Motor neuron (in vitro differentiated cells): ENCODE measurements around the gene PLPP1. TPM values are rescaled to one million over a fixed set of nuclear protein-coding genes. Genes with fewer than 3 reads are reported as not detected.

Experiments used
- total RNA-seq, 8 experiments: library from RNA; unstranded; fragments of 300-600 nt; gene quantifications; 2 replicates each; pipeline versions ENCODE4 v1.2.3 to v1.2.4, GENCODE V29; 2022

Gene PLPP1
- total RNA-seq, 8 experiments from 2014 or later: 9.3 to 57.8 (median 14.7) TPM

Other genes starting within 250 kb of the PLPP1 start
- gene DHX29, start 227.3 kb downstream of the PLPP1 start, total RNA-seq: 10 to 100 TPM; 20.9 to 32.4 (median 24.6) TPM
- 10 to 100 TPM; 58.6 to 83.2 (median 75.9) TPM for gene MTREX, start 227.0 kb downstream of the PLPP1 start, total RNA-seq
- 10 to 100 TPM; 16.5 to 28.6 (median 21.0) TPM for gene SLC38A9, start 177.4 kb upstream of the PLPP1 start, total RNA-seq
- 1 to 10 TPM in 1 of 8 experiments, under 1 TPM in 3, not detected in 4; 0.05 to 1.1 (median 0.53) TPM for gene DDX4, start 203.1 kb upstream of the PLPP1 start, total RNA-seq